ENCODE results near the gene ANG. TPM values are rescaled to one million over a fixed set of nuclear protein-coding genes. Genes with fewer than 3 reads are reported as not detected.
"Not testable (repeated sequence)": the region's sequence is repeated elsewhere in the genome, so short reads cannot be mapped to it uniquely, and the experiment has no call there.

Gene ANG
- total RNA-seq, 1 donor: 1.7 TPM

DNA sequence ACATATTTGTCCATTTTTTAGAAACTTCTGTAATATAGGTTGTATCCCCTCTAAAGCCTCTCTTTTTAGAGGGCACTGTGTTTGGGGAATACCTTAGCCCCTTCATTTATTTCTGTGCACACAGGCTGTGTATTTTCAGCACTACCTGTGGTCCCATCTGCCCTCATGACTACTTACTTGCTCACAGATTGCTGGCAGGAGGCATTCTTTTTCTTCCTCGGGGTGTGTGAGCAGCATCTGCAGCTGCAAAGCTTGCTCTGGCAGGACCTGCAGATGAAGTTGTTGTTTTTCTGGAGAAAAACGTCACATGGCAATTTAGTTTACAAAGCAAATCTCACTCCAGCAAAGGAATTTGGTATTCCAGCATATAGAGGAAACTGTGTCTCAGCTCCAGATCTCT lies 24.3 kb downstream of the ANG start:
- no peak for DNase-seq (ENCODE audit: low read depth)
- H3K4me3 ChIP-seq (ENCODE audit: low read depth, low read length): no peak overlapping the region
- TF ChIP-seq, protein P1, sequence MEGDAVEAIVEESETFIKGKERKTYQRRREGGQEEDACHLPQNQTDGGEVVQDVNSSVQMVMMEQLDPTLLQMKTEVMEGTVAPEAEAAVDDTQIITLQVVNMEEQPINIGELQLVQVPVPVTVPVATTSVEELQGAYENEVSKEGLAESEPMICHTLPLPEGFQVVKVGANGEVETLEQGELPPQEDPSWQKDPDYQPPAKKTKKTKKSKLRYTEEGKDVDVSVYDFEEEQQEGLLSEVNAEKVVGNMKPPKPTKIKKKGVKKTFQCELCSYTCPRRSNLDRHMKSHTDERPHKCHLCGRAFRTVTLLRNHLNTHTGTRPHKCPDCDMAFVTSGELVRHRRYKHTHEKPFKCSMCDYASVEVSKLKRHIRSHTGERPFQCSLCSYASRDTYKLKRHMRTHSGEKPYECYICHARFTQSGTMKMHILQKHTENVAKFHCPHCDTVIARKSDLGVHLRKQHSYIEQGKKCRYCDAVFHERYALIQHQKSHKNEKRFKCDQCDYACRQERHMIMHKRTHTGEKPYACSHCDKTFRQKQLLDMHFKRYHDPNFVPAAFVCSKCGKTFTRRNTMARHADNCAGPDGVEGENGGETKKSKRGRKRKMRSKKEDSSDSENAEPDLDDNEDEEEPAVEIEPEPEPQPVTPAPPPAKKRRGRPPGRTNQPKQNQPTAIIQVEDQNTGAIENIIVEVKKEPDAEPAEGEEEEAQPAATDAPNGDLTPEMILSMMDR (IDR thresholded peaks at IDR 0.05; ENCODE audit: insufficient read depth, low read depth, low read length): no peak

DNA sequence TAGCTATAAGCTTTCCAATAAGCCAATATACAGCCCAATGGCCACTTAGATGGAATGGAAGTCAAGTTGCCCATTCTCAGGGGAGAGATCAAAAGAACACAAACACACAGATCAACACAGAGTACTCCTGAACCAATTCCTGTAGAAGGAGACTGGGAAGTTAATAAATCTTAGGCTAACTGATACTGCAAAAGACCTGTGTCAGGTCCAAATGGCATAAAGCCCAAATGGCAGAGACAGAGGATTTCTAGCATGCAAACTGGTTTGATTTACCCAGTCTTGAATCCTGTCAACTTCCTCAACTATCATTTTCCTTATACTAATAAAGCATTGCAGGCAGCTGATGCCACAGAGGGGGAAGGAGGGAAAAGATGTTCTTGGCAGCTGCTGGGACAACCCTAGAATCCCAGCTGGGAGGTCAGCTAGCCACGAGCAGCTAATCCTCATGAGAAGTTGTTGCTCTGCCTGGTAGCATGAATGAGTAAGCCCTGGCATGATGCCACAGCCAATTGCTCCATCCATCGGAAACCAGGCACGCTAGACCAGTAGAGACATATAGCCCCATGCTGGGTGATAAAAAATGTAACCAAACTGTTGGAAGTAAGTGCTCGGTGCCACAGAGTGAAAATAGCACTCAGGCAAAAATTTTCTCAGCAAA lies 26.2 kb downstream of the ANG start:
- no peak overlapping the region for H3K4me3 ChIP-seq (ENCODE audit: low read depth, low read length)
- DNase-seq (ENCODE audit: low read depth): no peak
- TF ChIP-seq, protein P1 (IDR thresholded peaks at IDR 0.05; ENCODE audit: insufficient read depth, low read depth, low read length): no peak

- TF ChIP-seq, protein P1 (IDR thresholded peaks at IDR 0.05; ENCODE audit: insufficient read depth, low read depth, low read length): no peak
- no peak overlapping the region for H3K4me3 ChIP-seq (ENCODE audit: low read depth, low read length)
- DNase-seq (ENCODE audit: low read depth): no peak
These were observed 31.2 kb downstream of the ANG start for GRCh38 chr14:20719777-20720176.

GRCh38 chr14:20720741-20721140 lies 32.2 kb downstream of the ANG start:
- TF ChIP-seq, protein P1 (IDR thresholded peaks at IDR 0.05; ENCODE audit: insufficient read depth, low read depth, low read length): no peak
- no peak overlapping the region for H3K4me3 ChIP-seq (ENCODE audit: low read depth, low read length)
- DNase-seq (ENCODE audit: low read depth): no peak

- TF ChIP-seq, protein P1 (IDR thresholded peaks at IDR 0.05; ENCODE audit: insufficient read depth, low read depth, low read length): no peak
- H3K4me3 ChIP-seq (ENCODE audit: low read depth, low read length): no peak overlapping the region
- DNase-seq (ENCODE audit: low read depth): no peak
These were observed 33.5 kb downstream of the ANG start for GRCh38 chr14:20722016-20722415.

DNA sequence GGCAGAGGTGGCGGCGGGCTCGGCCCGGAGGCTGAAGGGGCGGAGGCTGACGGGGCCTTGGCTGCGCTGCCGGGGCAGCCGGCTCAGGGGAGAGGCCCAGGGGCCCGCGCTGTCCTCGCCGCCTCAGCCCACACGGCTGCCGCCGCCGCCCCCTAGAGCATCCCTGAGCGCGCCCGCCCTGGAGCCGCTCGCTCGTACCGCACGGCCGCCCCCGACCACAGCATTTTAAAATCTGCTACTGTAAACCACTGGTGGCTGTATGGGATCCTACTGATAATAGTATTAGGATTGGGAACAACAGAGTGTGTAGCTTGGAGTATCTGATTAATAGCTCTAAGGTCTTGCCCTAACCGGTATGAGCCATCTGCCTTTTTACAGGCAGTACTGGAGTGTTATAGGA lies 34.9 kb downstream of the ANG start:
- H3K4me3 ChIP-seq (ENCODE audit: low read depth, low read length): no peak overlapping the region
- no peak for DNase-seq (ENCODE audit: low read depth)
- TF ChIP-seq, protein P1 (IDR thresholded peaks at IDR 0.05; ENCODE audit: insufficient read depth, low read depth, low read length): no peak

- not testable (repeated sequence) for DNase-seq (ENCODE audit: low read depth); H3K4me3 ChIP-seq (ENCODE audit: low read depth, low read length)
These were observed 37.6 kb downstream of the ANG start for GRCh38 chr14:20726121-20726520.
